ENCODE results near the gene BICD1.
"Not testable (repeated sequence)": the region's sequence is repeated elsewhere in the genome, so short reads cannot be mapped to it uniquely, and the experiment has no call there.

The BICD1 gene

DNA sequence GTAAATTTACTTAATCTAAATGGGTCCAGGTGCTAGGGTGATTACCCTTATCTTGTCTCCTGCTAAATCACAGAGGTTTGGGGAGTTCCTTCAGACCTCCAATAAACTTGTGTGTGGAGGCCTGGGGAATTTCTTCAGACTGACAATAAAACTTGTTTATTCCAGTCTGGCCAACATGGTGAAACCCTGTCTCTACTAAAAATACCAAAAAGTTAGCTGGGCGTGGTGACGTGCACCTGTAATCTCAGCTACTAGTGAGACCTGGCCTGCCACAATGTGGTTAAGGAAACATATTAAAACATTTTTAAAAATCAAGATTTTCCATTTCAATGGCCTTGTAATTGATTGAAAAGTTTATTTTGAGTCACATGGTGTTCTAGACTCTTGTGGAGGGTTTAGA, 165.8 kb downstream of the BICD1 start:
- in situ Hi-C loops (cut with MboI; ENCODE audit: low sequenced_read_pairs) = no loop called here

DNA sequence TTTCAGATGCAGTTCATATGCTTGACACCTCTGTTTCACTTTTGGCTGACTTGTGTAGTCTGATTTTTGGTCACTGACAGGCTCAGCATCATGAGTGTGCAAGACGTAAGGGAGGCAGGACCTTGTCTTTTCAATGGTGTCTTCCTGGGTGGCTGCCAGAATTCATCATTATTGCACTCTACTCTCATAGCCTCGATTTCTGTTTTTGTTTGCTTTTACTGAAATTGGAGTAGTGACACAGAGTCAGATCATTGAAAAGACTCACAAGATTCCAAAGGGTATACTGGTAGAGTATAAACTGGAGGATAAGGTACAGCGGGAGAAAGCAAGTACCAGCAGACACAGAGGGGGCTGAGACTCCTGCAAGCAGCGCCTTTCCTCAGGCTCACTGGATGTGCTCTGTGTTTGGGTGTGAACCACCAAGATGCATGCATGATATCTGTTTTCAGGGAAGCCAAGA, 166.4 kb downstream of the BICD1 start:
- in situ Hi-C loops (cut with MboI; ENCODE audit: low sequenced_read_pairs) = no loop called here

DNA sequence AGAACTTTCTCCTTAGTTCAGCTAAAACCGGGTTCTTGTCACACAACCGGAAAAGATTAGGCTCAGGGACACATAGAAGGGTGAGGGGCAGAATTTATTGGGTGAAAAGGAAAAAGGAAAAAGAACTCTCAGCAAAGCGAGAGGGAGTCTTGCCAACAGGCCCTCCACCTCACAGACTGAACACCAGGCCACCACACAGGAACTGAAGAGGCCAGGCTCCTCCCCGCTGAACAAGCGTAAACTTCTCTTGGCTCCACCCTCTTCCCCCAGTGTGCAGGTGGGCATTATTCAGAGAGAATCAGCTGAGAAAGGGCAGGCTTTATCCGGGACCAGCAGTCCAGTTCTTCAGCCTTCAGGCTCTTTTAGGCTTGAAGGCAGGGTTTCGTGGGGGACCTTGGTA, 167.1 kb downstream of the BICD1 start:
- in situ Hi-C loops (cut with MboI; ENCODE audit: low sequenced_read_pairs) = no loop called here

DNA sequence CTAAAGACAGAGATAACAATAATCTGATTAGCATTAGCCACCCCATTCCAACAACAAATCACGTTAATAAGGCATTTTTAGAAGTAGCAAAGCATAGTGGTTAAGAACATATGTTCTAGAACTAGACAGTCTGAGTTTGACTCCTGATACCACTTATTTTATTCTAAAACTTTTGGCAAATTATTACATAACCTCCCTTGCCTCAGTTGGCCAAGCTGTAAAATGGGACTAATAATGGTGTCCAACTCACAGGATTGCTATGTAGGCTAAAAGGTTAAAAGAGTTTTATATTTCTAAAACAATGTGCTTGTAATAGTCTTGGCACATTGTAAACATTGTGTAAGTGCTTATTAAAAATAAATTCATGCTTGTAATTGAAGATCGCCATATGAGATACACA, 168.0 kb downstream of the BICD1 start:
- in situ Hi-C loops (cut with MboI; ENCODE audit: low sequenced_read_pairs) = no loop called here

DNA sequence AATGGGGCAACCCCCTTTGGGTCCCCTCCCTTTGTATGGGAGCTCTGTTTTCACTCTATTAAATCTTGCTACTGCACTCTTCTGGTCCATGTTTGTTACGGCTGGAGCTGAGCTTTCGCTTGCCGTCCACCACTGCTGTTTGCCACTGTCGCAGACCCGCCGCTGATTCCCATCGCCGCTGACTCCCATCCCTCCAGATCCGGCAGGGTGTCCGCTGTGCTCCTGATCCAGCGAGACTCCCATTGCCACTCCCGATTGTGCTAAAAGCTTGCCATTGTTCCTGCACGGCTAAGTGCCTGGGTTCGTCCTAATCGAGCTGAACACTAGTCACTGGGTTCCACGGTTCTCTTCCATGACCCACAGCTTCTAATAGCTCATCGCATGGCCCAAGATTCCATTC, 168.9 kb downstream of the BICD1 start:
- in situ Hi-C loops (cut with MboI; ENCODE audit: low sequenced_read_pairs) = not testable (repeated sequence)

DNA sequence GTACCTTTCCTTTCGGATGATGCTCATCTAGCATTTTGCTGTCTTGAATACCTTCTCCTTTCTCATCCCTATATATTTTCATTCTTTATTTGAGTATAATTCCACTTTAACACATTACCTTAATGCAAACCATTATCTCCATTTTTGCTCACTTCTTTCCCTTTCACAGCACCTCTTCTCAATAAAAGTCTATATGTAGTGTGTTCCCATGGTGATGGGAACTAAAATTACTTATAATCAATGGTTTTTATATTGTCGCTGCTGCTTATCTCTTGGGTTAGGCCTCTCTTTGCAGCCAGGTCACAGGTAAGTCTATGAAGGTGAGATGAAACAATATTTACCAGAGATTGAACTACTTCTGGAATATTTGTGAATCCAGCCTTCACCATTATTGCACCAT, 171.1 kb downstream of the BICD1 start:
- in situ Hi-C loops (cut with MboI; ENCODE audit: low sequenced_read_pairs) = no loop called here

DNA sequence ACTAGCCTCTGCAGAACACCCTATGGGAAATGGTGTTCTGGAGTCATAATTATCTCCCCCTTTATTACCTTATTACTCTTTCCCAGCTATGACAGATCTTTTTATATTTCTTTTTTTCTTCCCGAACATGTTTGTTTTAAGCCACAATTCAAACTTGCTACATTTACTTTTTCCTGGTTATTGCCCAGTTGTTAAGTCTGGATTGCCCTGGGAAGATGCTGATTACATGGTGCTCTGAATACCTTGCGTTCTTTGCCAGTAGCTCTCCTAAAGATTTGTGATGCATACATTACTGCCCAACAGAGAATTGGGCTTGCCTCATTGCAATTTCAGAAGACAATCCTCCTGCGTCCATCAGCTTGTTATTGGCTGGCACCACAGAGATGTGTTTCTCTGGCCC, 174.5 kb downstream of the BICD1 start:
- in situ Hi-C loops (cut with MboI; ENCODE audit: low sequenced_read_pairs) = no loop called here

DNA sequence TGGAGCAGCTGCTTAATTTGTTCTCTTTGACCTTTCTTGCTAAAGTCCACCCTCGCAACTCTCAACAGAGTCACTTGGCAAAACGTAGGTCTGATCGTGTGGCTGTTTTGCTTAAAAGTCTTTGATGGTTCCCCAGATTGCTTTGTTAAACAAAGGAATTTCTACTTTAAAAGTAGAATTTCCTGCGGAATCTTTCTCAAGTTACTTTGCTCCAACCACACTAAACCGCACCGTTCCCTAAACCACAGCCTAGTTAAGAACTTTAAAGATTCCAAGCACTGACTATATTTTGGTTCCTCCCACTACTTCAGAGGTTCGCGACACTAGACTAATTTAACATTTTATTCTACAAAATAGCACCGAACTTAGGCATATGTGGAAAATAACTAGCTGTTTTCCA, 177.9 kb downstream of the BICD1 start:
- in situ Hi-C loops (cut with MboI; ENCODE audit: low sequenced_read_pairs) = no loop called here

DNA sequence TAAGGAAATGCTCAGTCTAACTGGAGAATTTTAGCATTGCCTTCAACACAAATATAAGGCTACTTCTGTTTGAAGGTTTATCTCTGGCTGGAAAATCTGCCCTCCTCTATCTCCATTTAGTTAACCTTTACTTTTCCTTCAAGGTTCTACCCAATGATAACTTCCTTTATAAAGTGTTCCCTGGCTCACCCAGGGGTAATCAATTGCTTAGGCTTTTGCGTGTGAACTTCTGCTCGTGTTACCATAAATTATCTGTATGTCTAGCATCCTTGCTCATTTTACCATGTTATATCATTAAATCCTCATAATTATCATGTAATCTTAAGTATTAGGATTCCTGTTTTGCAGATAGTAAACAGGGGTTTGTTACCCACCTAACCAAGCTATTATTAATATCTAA, 178.4 kb downstream of the BICD1 start:
- in situ Hi-C loops (cut with MboI; ENCODE audit: low sequenced_read_pairs) = no loop called here

DNA sequence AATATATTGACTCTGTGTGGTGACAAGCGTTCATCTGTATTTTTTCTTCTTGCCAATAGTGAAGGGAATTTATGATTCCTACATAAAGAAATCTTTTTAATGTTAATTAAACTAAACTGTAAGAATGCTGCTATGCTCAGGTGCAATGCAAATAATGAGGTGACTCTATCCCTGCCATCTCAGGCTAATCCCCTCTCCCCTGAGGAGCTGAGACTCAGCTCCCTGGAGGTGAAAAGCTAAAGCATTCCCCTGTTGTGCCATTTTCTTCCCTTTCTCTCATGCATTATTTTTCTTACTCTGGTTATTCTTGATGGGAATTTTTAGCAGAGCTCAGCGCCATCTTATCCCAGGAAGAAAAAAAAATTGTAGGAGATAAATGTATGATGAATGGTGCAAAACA, 178.8 kb downstream of the BICD1 start:
- in situ Hi-C loops (cut with MboI; ENCODE audit: low sequenced_read_pairs) = no loop called here

DNA sequence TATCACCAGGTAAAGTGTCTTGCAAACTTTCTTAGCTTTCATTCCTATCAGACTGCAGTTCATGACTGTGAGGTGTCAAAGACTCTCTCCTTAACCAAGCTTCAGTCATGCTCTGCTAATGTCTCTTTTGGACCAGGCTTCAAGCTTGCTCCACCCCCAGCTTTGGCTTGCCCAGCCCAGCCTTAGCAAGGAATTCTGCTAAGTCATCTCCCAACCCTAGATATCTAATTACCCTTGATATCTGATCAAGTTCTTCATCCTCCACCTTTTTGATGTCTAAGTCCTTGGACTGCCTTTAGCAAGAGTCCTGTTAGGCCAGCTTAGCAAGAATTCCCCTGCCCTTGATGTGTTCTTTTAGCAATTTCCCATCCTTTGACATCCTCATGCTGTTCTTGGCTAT, 183.8 kb downstream of the BICD1 start:
- in situ Hi-C loops (cut with MboI; ENCODE audit: low sequenced_read_pairs) = loop anchor here (10.0 kb wide), 1 partner anchor 236 kb away; no protein-coding TSS in a partner anchor

DNA sequence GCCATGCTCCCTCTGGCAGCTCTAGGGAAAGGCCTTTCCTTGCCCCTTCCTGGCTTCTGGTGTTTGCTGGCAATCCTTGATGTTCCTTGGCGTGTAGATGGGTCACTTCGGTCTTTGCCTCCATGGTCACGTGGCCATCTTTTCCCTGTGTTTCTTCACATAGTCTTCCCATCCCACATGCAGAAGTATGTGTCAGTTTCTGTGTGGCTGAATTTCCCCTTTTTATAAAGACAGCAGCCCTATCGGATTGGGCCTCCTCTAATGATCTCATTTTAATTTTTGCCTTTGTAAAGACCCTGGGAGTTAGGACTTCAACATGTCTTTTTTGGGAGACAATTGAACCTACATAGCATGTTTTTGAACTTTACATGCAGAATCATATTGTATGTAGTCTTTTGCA, 185.5 kb downstream of the BICD1 start:
- in situ Hi-C loops (cut with MboI; ENCODE audit: low sequenced_read_pairs) = loop anchor here (10.0 kb wide), 1 partner anchor 237 kb away; no protein-coding TSS in a partner anchor

DNA sequence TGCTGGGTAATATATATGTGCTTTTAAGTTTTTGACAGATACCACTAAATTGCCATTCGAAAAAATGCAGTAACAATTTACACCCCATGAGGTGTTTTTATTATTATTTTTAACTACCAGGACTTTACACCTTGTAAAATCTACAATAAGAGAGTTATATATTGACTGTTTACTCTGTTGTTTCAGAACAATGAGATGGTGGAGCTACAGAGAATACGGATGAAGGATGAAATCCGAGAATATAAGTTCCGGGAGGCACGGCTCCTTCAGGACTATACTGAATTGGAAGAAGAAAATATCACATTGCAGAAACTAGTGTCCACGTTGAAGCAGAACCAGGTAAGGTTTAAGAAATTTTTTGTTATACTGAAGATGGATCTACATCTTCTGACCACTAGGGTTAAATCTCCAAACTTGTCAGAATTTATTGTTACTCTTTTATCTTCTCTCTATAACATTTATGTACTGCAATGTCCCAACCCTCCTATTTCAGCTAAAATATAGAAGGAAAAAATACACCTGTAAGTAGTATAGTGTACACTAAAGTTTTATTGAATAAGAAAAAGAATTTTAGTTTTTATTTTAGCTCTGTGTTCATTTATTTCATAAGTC, 187.3 kb downstream of the BICD1 start:
- in situ Hi-C loops (cut with MboI; ENCODE audit: low sequenced_read_pairs) = loop anchor here (10.0 kb wide), 1 partner anchor 239 kb away; no protein-coding TSS in a partner anchor

DNA sequence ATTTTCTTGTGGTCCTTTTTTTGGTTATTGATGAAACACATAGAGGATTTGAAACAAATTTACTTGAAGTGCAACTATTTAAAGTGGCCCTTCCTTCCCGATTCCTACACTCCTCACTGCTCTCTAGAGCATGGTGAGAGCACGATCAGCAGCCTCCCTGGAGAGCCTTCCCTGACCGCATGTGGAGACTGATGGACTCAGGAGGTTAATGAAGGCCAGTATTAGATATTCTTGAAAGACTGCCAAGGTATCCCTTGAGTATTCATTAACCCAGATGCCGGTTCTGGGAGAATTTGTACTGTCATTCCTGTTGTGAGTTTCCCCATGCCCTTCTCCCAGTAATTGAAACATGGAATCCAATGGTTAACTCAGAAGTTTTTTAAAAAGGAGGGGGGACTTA, 189.9 kb downstream of the BICD1 start:
- in situ Hi-C loops (cut with MboI; ENCODE audit: low sequenced_read_pairs) = loop anchor here (10.0 kb wide), 1 partner anchor 242 kb away; no protein-coding TSS in a partner anchor

DNA sequence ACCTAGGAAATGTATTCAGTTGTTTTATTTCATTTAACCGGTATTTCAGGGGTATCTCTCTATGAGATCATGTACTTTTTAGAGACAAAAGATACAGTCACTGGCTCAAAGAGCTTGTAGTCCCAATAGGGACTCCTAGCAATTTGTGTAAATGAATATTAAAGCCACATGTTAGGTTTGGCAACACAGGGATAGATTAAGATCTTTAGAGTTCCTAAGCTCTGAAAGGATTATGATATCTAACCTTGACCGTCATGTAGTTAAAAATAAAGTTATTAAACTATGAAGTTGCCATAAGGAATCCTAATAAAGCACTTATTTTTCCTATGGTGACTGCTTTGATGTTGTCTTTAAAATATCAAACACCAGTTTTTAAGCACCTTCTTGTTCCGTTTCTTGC, 192.3 kb downstream of the BICD1 start:
- in situ Hi-C loops (cut with MboI; ENCODE audit: low sequenced_read_pairs) = loop anchor here (10.0 kb wide), 1 partner anchor 244 kb away; no protein-coding TSS in a partner anchor

DNA sequence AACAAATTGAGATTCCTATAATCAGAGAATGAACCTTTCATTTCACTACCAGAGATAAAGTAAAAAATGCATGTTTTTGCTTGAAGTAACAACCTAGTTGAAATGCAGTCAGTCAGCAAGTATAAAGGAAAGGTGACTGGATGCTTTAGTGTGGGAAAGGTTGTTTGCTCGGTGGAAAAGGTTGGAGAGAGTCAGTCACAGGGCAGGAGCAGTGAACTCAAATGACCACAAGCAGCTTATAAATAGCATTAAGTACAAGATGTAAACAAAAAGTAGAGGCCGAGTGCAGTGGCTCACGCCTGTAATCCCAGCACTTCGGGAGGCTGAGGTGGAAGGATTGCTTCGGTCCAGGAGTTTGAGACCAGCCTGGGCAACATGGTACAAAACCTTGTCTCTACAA, 194.6 kb downstream of the BICD1 start:
- in situ Hi-C loops (cut with MboI; ENCODE audit: low sequenced_read_pairs) = loop anchor here (10.0 kb wide), 2 partner anchors 646 to 896 kb away; partner anchors contain the start of gene ETFBKMT

DNA sequence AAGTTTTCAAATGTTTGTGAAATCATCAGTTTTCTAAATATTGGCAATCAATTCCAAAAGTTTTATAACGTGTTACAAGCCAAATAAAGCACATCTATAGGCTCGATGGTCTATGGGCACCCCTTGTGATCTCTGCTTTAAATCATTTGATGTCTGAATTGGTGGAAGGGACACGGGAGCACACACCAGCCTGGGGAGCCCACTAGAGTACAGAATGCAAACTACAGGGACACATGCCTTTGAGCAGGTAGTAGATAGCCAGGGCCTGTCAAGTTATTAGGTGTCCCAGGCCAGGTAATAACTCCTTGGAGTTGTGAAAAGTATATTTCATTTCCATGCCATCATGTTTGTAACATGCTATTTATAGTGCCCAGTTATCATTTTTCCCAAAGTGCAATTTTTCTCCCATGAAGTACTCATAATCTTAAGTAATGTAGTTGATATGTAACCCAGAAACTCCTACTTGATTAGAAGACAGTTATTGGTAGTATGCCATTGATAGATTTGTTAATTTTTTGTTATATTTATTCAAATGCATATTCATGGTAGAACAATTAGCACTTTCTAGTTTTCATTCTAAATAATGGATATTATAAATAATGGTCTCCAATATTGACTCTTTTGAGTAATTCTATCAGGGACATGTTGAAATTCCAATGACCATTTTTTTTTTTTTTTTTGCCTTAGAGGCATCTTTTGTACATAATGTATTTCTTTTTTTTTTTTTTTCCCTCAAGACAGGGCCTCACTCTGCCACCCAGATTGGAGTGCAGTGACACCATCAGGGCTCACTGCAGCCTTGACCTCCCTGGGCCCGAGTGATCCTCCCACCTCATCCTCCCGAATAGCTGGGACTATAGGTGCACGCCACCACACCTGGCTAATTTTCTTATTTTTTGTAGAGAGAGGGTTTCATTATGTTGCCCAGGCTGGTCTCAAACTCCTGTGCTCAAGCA, 195.8 kb downstream of the BICD1 start:
- in situ Hi-C loops (cut with MboI; ENCODE audit: low sequenced_read_pairs) = loop anchor here (10.0 kb wide), 2 partner anchors 648 to 898 kb away; partner anchors contain the start of gene ETFBKMT

DNA sequence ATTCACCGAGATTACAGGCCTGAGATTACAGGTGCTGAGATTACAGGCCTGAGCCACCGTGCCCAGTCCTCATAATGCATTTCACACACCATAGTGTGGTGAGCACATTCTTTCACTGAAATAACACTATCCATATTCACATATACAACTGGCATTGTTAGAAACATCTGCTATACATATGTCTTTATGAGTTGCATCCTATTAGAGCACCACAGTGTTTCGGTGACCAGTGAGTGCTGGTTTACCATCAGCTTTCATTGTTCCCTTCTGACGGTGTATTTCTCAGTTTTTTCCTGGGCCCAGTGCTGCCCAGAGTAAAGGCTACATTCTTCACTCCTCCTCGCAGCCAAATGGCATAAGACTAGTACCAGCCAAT, 196.5 kb downstream of the BICD1 start:
- in situ Hi-C loops (cut with MboI; ENCODE audit: low sequenced_read_pairs) = loop anchor here (10.0 kb wide), 2 partner anchors 648 to 898 kb away; partner anchors contain the start of gene ETFBKMT

DNA sequence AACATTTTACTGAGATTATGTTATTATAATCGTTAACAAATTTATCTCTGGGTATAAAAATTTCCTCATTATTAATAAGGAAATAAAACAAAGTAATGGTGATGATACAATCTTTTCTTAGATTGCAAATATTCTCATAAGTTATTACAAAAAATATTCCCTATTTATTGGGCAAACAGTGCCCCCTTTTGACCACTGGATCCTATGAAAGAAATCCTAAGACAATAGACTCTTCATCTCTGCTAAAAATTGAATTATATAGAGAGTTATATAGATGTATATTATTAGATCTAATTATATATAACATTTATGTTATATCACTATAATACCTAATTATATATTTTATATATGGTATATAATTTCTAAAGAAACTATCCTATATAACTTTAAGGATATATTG, 198.5 kb downstream of the BICD1 start:
- in situ Hi-C loops (cut with MboI; ENCODE audit: low sequenced_read_pairs) = loop anchor here (10.0 kb wide), 2 partner anchors 650 to 900 kb away; partner anchors contain the start of gene ETFBKMT

DNA sequence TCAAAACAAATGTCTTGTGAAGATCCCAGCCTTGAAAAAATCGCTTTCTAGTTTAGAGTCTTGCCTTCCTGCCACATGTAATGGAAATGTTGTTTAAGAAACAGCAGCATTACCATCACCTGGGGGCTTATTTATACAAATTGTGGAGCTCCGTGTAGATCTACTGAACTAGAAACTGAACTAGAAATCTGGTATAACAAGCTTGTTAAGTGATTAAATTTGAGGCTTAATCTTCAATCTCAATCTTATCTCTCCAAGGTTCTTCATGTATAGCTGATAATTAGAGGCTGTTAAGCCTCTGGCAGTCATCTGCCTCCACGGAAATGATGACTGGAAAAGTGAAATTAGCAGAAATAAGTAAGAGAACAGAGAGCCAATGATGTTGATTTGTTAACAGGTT, 200.7 kb downstream of the BICD1 start:
- in situ Hi-C loops (cut with MboI; ENCODE audit: low sequenced_read_pairs) = loop anchor here (10.0 kb wide), 2 partner anchors 653 to 903 kb away; partner anchors contain the start of gene ETFBKMT

Measured in HL-60/S4 (cell line).